Natural killer cell treated with Interleukin-12 subunit alpha and Interleukin-12 subunit beta and Interleukin-15 and Interleukin-18, amount 100 ng/mL, for 72 hours (primary cell): ENCODE measurements around the gene ING1. TPM values are rescaled to one million over a fixed set of nuclear protein-coding genes. Genes with fewer than 3 reads are reported as not detected.

Experiments used
- ATAC-seq, 2 donors: fragments of 150-1000 bp; cut with Tn5 transposase in 1 of 2; sonication (Bioruptor Pico), chemical (Tn5 transposase) in 1 of 2; 2 replicates each; pipeline ENCODE4 v1.10.0; 2021
- DNase-seq: peaks from one replicate; pipeline ENCODE4 v3.0.0; 2022; ENCODE audit warnings: low spot score
- H3K27ac Mint-ChIP-seq, 2 donors: 1 replicate in 1 of 2; 2 replicates in 1 of 2; pipeline ENCODE4 v1.8.0; 2022; ENCODE audit warnings: mixed read lengths in 2 of 2, mild to moderate bottlenecking in 1 of 2, moderate library complexity in 1 of 2
- H3K27me3 Mint-ChIP-seq, 2 donors: 1 replicate in 1 of 2; 2 replicates in 1 of 2; pipeline ENCODE4 v1.8.0; 2022; ENCODE audit warnings: mixed read lengths in 2 of 2
- H3K36me3 Mint-ChIP-seq: one replicate; pipeline ENCODE4 v1.8.0; 2022; ENCODE audit warnings: mixed read lengths
- H3K4me1 Mint-ChIP-seq, 2 donors: 1 replicate in 1 of 2; 2 replicates in 1 of 2; pipeline ENCODE4 v1.8.0; 2022; ENCODE audit warnings: low read depth in 2 of 2, mixed read lengths in 2 of 2, mild to moderate bottlenecking in 1 of 2
- H3K4me3 Mint-ChIP-seq: one replicate; pipeline ENCODE4 v1.8.0; 2022; ENCODE audit warnings: mixed read lengths
- H3K9me3 Mint-ChIP-seq: 2 replicates; pipeline ENCODE4 v1.8.0; 2022; ENCODE audit warnings: mixed read lengths
- total RNA-seq, 2 donors: library from RNA; stranded (reverse); gene quantifications; one replicate each; pipeline ENCODE4 v1.2.3, GENCODE V29; 2022

ING1 gene
- total RNA-seq, 2 donors from 2014 or later = 11.1 to 15.7 TPM

DNA sequence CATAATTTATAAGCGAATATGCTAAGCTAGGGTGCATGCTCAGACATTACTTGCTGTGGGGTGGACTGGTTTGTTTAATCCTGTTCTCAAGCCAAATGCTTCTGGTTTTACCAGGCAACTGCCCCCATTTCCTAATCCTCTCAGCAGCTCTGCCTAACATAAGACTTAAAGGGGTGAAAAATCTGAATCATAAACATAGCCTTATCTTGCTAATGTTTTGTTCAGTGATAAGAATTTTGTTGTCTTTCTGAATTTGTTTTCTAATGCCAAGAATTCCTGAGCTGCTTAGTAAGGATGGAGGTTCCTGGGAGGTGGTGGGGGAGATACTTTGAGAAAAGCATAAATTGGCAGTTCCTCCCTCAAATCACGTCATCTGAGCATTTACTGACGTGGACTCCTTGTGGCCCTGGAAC, 42.7 kb downstream of the ING1 start:
- H3K27me3 Mint-ChIP-seq = peaks cover 10 to 12% of the 10 kb centered on the region in 2 donors
- ATAC-seq (no peak), DNase-seq (no peak)
- no peaks in the 10 kb centered on the region for H3K9me3 Mint-ChIP-seq
- no peaks in the 10 kb centered on the region for H3K4me1 Mint-ChIP-seq
- no peak overlapping the region for H3K27ac Mint-ChIP-seq
- no peaks in the 10 kb centered on the region for H3K36me3 Mint-ChIP-seq
- no peak overlapping the region for H3K4me3 Mint-ChIP-seq

DNA sequence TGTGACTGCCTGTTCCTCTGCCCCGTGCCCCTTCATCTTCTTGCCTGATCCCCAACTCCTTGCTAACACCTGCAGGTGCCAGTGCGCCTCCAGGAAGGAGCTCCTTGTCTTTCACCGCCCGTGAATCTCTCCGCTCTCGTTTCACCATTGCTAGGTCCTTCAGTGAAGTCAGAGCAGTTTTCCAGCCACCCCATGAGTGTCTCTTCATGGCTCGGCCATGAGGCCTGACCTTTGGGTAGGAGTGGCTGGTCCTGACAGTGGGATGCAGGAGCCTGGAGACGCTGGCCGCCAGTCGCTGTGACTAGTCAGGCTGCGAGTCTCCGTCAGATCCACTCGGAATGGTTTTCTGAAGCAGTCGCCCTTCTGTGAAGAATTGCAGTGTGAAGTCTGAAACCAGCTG, 43.8 kb downstream of the ING1 start:
- no peaks in the 10 kb centered on the region for H3K9me3 Mint-ChIP-seq
- ATAC-seq = no peak
- peaks cover 10 to 12% of the 10 kb centered on the region in 2 donors for H3K27me3 Mint-ChIP-seq
- no peak for DNase-seq
- H3K4me3 Mint-ChIP-seq = no peak overlapping the region
- no peaks in the 10 kb centered on the region for H3K4me1 Mint-ChIP-seq
- no peak overlapping the region for H3K27ac Mint-ChIP-seq
- no peaks in the 10 kb centered on the region for H3K36me3 Mint-ChIP-seq

- ATAC-seq (no peak), DNase-seq (no peak)
- no peaks in the 10 kb centered on the region for H3K36me3 Mint-ChIP-seq
- H3K27me3 Mint-ChIP-seq = peaks cover 15 to 17% of the 10 kb centered on the region in 2 donors
- H3K4me1 Mint-ChIP-seq = peaks cover 0 to 3% of the 10 kb centered on the region in 2 donors
- no peak overlapping the region for H3K4me3 Mint-ChIP-seq
- H3K9me3 Mint-ChIP-seq = no peaks in the 10 kb centered on the region
- no peak overlapping the region for H3K27ac Mint-ChIP-seq
Measured at GRCh38 chr13:110758195-110758805, 44.8 kb downstream of the ING1 start.

GRCh38 chr13:110759710-110760109, 46.2 kb downstream of the ING1 start:
- H3K4me1 Mint-ChIP-seq = peaks cover 0 to 3% of the 10 kb centered on the region in 2 donors

DNA sequence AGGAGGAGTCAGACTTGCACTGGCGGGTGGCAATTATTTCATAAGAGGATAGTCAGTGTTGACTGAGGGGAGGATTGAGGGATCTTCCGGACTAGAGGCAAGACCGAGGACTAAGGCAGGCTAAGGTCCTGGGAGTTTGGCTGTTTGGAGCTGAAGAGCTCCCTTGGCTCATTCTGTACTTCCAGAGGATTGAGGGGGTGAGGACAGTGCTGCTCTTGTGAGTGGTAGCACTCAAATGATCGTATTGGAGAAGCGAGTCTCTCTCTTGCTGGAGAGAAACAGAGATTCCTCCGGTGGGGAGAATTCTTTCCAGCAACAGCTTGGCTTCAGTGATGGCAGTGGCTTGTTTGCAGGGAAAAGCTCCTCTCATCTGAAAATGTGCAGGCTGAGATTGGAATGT, 47.1 kb downstream of the ING1 start:
- ATAC-seq (no peak), DNase-seq (no peak)
- Mint-ChIP-seq H3K27me3 (peaks cover 24 to 30% of the 10 kb centered on the region in 2 donors), H3K36me3 (no peaks in the 10 kb centered on the region), H3K27ac (no peak overlapping the region), H3K9me3 (no peaks in the 10 kb centered on the region), H3K4me1 (peaks cover 0 to 3% of the 10 kb centered on the region in 2 donors), H3K4me3 (no peak overlapping the region)

More at GRCh38 chr13:110759710-110760109, 46.2 kb downstream of the ING1 start:
- H3K27me3 Mint-ChIP-seq = peaks cover 20 to 25% of the 10 kb centered on the region in 2 donors
- no peak for DNase-seq
- H3K27ac Mint-ChIP-seq = no peak overlapping the region
- no peak for ATAC-seq
- no peaks in the 10 kb centered on the region for H3K36me3 Mint-ChIP-seq
- H3K4me3 Mint-ChIP-seq = no peak overlapping the region
- H3K9me3 Mint-ChIP-seq = no peaks in the 10 kb centered on the region

DNA sequence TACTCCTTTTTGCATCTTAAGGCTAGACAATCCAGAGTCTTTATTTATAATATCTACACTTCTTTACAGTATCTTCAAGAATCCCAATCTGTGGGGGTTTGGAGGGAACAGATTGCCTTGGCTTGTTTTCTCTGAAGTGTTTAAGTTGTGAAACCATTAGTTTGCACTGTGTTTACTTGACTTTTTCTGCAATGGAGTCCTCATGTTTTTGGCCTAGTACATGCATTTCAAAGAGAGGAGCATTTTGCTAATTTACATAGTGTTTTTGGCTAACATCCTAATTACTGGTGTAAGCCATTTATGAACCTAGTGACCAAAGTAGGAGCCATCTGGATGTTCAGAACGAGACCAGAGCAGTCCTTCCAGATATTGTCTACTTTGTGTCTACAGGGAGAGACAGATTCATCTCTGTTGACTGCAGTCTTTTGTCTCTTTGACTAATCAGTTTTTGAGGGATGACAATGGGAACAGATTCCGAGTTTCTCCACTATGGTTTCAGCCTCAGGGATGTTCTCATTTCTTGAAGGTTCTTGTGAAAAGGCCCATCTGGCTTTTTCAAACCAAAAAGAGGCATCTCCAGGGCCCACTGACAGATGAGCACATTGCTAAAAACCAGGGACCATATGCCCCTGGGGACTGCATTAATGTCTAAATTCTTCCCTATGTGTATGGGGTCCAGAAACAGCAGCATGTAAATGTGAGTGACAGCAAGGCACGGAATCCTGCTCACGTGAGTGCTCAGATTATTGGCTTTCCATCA, 53.4 kb downstream of the ING1 start:
- peaks cover 0 to 8% of the 10 kb centered on the region in 2 donors for H3K4me1 Mint-ChIP-seq
- H3K9me3 Mint-ChIP-seq = no peaks in the 10 kb centered on the region
- no peak overlapping the region for H3K4me3 Mint-ChIP-seq
- H3K36me3 Mint-ChIP-seq = no peaks in the 10 kb centered on the region
- no peak for DNase-seq
- H3K27ac Mint-ChIP-seq = no peak overlapping the region
- peaks cover 35 to 36% of the 10 kb centered on the region in 2 donors for H3K27me3 Mint-ChIP-seq
- no peak for ATAC-seq

GRCh38 chr13:110767476-110767875, 54.0 kb downstream of the ING1 start:
- Mint-ChIP-seq H3K27ac (no peak overlapping the region), H3K4me3 (no peak overlapping the region), H3K4me1 (peaks cover 0 to 8% of the 10 kb centered on the region in 2 donors), H3K36me3 (no peaks in the 10 kb centered on the region), H3K9me3 (no peaks in the 10 kb centered on the region), H3K27me3 (peaks cover 35 to 36% of the 10 kb centered on the region in 2 donors)
- DNase-seq = no peak
- no peak for ATAC-seq

DNA sequence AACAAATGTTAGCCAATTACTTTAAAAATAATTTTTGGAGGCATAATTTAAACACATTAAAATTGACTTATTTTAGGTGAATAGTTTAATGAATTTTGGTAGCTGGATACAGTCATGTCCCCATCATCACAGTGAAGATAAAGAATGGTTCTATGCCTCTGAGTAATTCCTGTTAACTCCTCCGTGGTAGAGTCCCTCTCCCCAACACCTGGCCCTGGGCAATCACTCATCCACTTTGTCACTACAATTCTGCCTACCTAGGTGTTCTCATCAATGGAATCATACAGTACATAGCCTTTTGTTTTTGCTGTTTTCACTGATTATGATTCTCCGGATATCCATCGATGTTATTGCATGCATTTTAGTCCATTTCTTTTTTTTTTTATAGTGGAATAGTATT, 55.6 kb downstream of the ING1 start:
- H3K9me3 Mint-ChIP-seq = no peaks in the 10 kb centered on the region
- no peak overlapping the region for H3K27ac Mint-ChIP-seq
- ATAC-seq = no peak
- H3K36me3 Mint-ChIP-seq = no peaks in the 10 kb centered on the region
- H3K27me3 Mint-ChIP-seq = peaks cover 27 to 31% of the 10 kb centered on the region in 2 donors
- no peak for DNase-seq
- H3K4me1 Mint-ChIP-seq = peaks cover 0 to 9% of the 10 kb centered on the region in 2 donors
- H3K4me3 Mint-ChIP-seq = no peak overlapping the region

DNA sequence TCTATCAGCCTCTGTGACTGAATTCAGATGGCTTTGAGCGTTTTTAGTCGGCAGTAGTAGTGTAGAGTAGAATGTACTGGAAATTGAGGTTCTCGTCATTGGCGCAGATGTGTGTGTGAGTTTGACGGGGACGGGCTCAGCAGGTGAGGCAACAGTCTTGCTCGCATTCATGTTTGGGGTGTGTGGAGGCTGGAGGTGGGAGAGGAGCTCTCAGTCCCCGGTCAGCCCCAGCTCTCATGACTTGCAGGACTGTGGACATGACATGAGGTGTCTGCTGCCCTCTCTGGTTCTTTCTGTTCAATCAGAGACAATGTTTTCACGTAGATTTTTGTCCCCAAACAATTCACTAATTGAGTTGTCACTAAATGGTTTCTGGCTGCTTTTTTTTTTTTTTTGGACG, 57.2 kb downstream of the ING1 start:
- H3K4me3 Mint-ChIP-seq = no peak overlapping the region
- H3K4me1 Mint-ChIP-seq = peaks cover 0 to 12% of the 10 kb centered on the region in 2 donors
- no peaks in the 10 kb centered on the region for H3K36me3 Mint-ChIP-seq
- no peaks in the 10 kb centered on the region for H3K9me3 Mint-ChIP-seq
- no peak overlapping the region for H3K27ac Mint-ChIP-seq
- no peak for DNase-seq
- peaks cover 19 to 35% of the 10 kb centered on the region in 2 donors for H3K27me3 Mint-ChIP-seq
- no peak for ATAC-seq

DNA sequence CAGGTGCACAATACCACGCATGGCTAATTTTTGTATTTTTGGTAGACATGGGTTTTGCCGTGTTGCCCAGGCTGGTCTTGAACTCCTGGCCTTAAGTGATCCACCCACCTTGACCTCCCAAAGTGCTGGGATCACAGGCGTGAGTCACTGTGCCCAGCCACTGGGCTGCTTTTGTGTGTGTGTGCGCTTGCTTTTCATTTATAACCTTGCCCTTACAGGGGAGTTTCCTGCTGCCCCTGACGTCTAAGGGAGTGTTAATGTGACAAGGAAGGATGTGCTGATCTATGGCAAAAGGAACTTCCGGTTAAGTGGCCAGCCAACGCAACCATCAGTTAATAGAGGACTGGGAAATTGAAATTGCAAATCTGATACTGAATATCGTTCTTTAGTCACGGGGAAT, 57.7 kb downstream of the ING1 start:
- Mint-ChIP-seq H3K27me3 (peaks cover 14 to 30% of the 10 kb centered on the region in 2 donors), H3K36me3 (no peaks in the 10 kb centered on the region), H3K4me1 (peaks cover 0 to 12% of the 10 kb centered on the region in 2 donors), H3K27ac (no peak overlapping the region), H3K4me3 (no peak overlapping the region), H3K9me3 (no peaks in the 10 kb centered on the region)
- no peak for DNase-seq
- ATAC-seq = no peak

GRCh38 chr13:110772091-110772984, 58.8 kb downstream of the ING1 start:
- Mint-ChIP-seq H3K4me1 (peaks cover 0 to 12% of the 10 kb centered on the region in 2 donors), H3K4me3 (no peak overlapping the region), H3K9me3 (no peaks in the 10 kb centered on the region), H3K27me3 (peaks cover 14 to 22% of the 10 kb centered on the region in 2 donors), H3K36me3 (no peaks in the 10 kb centered on the region), H3K27ac (no peak overlapping the region)
- ATAC-seq = no peak
- DNase-seq = no peak
